Measurements from ENCODE around the gene PPM1K.
A peak's percentile ranks its signal among the peaks of the same experiment; 100 is the strongest.

Gene PPM1K

GRCh38 chr4:88226143-88226542, 58.2 kb downstream of the PPM1K start:
- ChIA-PET CTCF (interaction anchor here (0.6 kb wide), 1 partner anchor 62 kb away, joined by 3 read pairs; no protein-coding TSS in a partner anchor), POLR2A (ENCODE audit: low non-redundant PET) (no interaction called here)
- TF ChIP-seq CTCF (conservative IDR thresholded peaks at IDR 0.05; ENCODE audit: low read depth) = no peak
- no peak for DNase-seq (ENCODE audit: low spot score)
- H3K27ac ChIP-seq = no peak overlapping the region

- no peak for TF ChIP-seq CTCF (conservative IDR thresholded peaks at IDR 0.05; ENCODE audit: low read depth)
- no peak for DNase-seq (ENCODE audit: low spot score)
- CTCF ChIA-PET = no interaction called here
- POLR2A ChIA-PET (ENCODE audit: low non-redundant PET) = no interaction called here
- H3K27ac ChIP-seq = no peak overlapping the region
Observed at GRCh38 chr4:88225232-88226105, 58.9 kb downstream of the PPM1K start.

GRCh38 chr4:88223516-88223915, 60.8 kb downstream of the PPM1K start:
- DNase-seq (ENCODE audit: low spot score) = no peak
- POLR2A ChIA-PET (ENCODE audit: low non-redundant PET) = no interaction called here
- no peak overlapping the region for H3K27ac ChIP-seq
- no peak for TF ChIP-seq CTCF (conservative IDR thresholded peaks at IDR 0.05; ENCODE audit: low read depth)
- CTCF ChIA-PET = interaction anchor here (0.6 to 1.1 kb wide), 3 partner anchors 11 to 277 kb away, joined by 3 to 5 read pairs (median 3); no protein-coding TSS in a partner anchor

- POLR2A ChIA-PET (ENCODE audit: low non-redundant PET) = no interaction called here
Observed at GRCh38 chr4:88219099-88219498, 65.3 kb downstream of the PPM1K start.

GRCh38 chr4:88217169-88217568, 67.2 kb downstream of the PPM1K start:
- TF ChIP-seq CTCF (conservative IDR thresholded peaks at IDR 0.05; ENCODE audit: low read depth) = no peak
- POLR2A ChIA-PET (ENCODE audit: low non-redundant PET) = interaction anchor here (0.6 kb wide), 1 partner anchor 184 kb away, joined by 5 read pairs; no protein-coding TSS in a partner anchor
- CTCF ChIA-PET = interaction anchor here (1.6 kb wide), 1 partner anchor 299 kb away, joined by 6 read pairs; no protein-coding TSS in a partner anchor
- no peak overlapping the region for H3K27ac ChIP-seq
- no peak for DNase-seq (ENCODE audit: low spot score)

More at GRCh38 chr4:88219099-88219498, 65.3 kb downstream of the PPM1K start:
- CTCF ChIA-PET = interaction anchor here (0.5 to 1.3 kb wide), 13 partner anchors 8 to 306 kb away, joined by 3 to 12 read pairs (median 4); no protein-coding TSS in a partner anchor
- peak; percentile 68 for TF ChIP-seq CTCF (conservative IDR thresholded peaks at IDR 0.05; ENCODE audit: low read depth)
- H3K27ac ChIP-seq = no peak overlapping the region
- peak; percentile 42 for DNase-seq (ENCODE audit: low spot score)

GRCh38 chr4:88216395-88216794, 68.0 kb downstream of the PPM1K start:
- no peak for DNase-seq (ENCODE audit: low spot score)
- POLR2A ChIA-PET (ENCODE audit: low non-redundant PET) = no interaction called here
- CTCF ChIA-PET = interaction anchor here (0.6 to 1.6 kb wide), 3 partner anchors 284 to 363 kb away, joined by 3 to 6 read pairs (median 4); no protein-coding TSS in a partner anchor
- no peak for TF ChIP-seq CTCF (conservative IDR thresholded peaks at IDR 0.05; ENCODE audit: low read depth)
- no peak overlapping the region for H3K27ac ChIP-seq
